Kidney (tissue), 14 donors: Measurements from ENCODE around the gene ACADVL. TPM values are rescaled to one million over a fixed set of nuclear protein-coding genes. Genes with fewer than 3 reads are reported as not detected.

Experiments
- DNase-seq, 5 donors: peaks; one replicate each; pipeline ENCODE4 v3.0.0-alpha.2; 2013 to 2020
- FAIRE-seq: peaks from 2 replicates; lab custom pipeline; 2012; peaks lifted over from hg19 to GRCh38; lab: Jason Lieb, UNC
- H3K27ac ChIP-seq, 2 donors: one replicate each; pipeline ENCODE4 v1.7.0; 2013; ENCODE audit warnings: low read depth in 2 of 2, low read length in 2 of 2, inconsistent platforms in 1 of 2
- H3K27me3 ChIP-seq: one replicate; pipeline ENCODE4 v1.7.1; 2013; ENCODE audit warnings: low read length, inconsistent platforms; ENCODE audit not compliant: control insufficient read depth, insufficient read depth
- H3K36me3 ChIP-seq, 3 donors: one replicate each; pipeline versions ENCODE4 v1.7.0 to v1.7.1; 2013; ENCODE audit warnings: low read length in 3 of 3, control low read depth in 1 of 3, inconsistent platforms in 1 of 3; ENCODE audit not compliant: insufficient read depth in 3 of 3, control insufficient read depth in 2 of 3
- H3K4me1 ChIP-seq, 3 donors: one replicate each; pipeline versions ENCODE4 v1.7.0 to v1.7.1; 2013; ENCODE audit warnings: low read length in 3 of 3, inconsistent platforms in 1 of 3, low read depth in 1 of 3; ENCODE audit not compliant: control insufficient read depth in 2 of 3, insufficient read depth in 2 of 3
- H3K4me3 ChIP-seq, 3 donors: one replicate each; pipeline versions ENCODE4 v1.7.0 to v1.8.1; 2013; ENCODE audit warnings: low read length in 3 of 3, control low read depth in 1 of 3, inconsistent platforms in 1 of 3
- H3K9ac ChIP-seq, 3 donors: one replicate each; pipeline versions ENCODE4 v1.7.0 to v1.7.1; 2013; ENCODE audit warnings: low read length in 3 of 3, control low read depth in 1 of 3, inconsistent platforms in 1 of 3
- H3K9me3 ChIP-seq, 3 donors: one replicate each; pipeline versions ENCODE4 v1.7.0 to v1.7.1; 2013; ENCODE audit warnings: low read length in 3 of 3, control low read depth in 1 of 3, inconsistent platforms in 1 of 3; ENCODE audit not compliant: control insufficient read depth in 2 of 3, insufficient read depth in 1 of 3
- intact Hi-C: fragments of 100-400 bp; cut with DNase I; formaldehyde crosslinking; loops from one replicate; pipeline ENCODE4 v1.11.1; 2022
- polyA plus RNA-seq: library from polyadenylated mRNA; stranded (reverse); fragments of 350-450 nt; fragmentation: Illumina TruSeq; extraction: RNeasy Lipid Tissue Mini Kit (QIAGEN cat#74804); gene quantifications from one replicate; pipeline ENCODE4 v1.2.3, GENCODE V29; 2014; ENCODE audit warnings: low read depth, low replicate concordance; ENCODE audit not compliant: insufficient read depth
- total RNA-seq: library from RNA; stranded (reverse); fragmentation: NEBNext Ultra II Directional; extraction: Animal tissue kit (Norgen Biotek cat#: 25700); gene quantifications from one replicate; pipeline ENCODE4 v1.2.1, GENCODE V29; 2021
- TF ChIP-seq, protein P1 (sequence below): IDR thresholded peaks from 3 replicates; pipeline ENCODE4 v1.5.1; 2012; ENCODE audit warnings: mild to moderate bottlenecking, moderate library complexity, borderline replicate concordance; ENCODE audit not compliant: insufficient read depth; ENCODE audit errors: extremely low read depth
- donor health status: control.
- donor health status: control.
- donor health status: control.
- donor health status: control.
- donor health status: control.
- donor health status: DM: yes; HTN: yes; CAD: no.
- donor health status: Normal renal cell carcinoma (clear cell type).

The ACADVL gene
- total and polyA plus RNA-seq, 2 donors from 2014 or later = 689 to 1,202 TPM

DNA sequence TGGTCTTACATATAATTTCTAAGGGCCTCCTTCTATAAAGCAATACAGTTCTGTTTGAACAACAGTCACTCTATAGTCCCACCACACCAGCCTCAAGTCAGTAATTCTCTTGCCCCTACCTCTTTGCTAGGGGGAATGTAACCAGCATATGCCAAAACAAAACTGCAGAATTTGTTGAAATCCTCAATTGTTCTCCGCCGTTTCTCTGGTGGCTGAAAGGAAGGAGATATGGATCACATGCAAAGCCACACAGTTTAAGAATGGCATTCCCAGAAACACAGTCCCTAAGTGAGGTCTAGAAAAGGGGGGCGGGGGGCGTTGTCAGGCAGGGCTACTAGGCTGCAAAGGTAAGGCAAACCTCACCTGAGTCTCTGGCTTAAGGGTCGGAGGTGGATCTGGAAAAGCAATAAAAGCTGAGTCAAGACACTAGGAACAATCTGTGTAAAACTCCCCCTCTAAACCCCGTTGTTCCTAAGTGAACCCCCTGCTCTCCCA lies 17.6 kb downstream of the ACADVL start:
- Histone ChIP-seq H3K4me3 (peak overlapping the region; percentile 58 to 67 (median 63)), H3K27ac (peak overlapping the region; percentile 83 to 88), H3K27me3 (no peaks in the 10 kb centered on the region), H3K9ac (peak overlapping the region; percentile 43 to 64 (median 56)), H3K36me3 (peaks cover 7 to 26% (median 13%) of the 10 kb centered on the region in 3 donors), H3K9me3 (no peaks in the 10 kb centered on the region), H3K4me1 (peaks cover 10 to 38% (median 16%) of the 10 kb centered on the region in 3 donors)
- FAIRE-seq (no peak), DNase-seq (no peak)
- TF ChIP-seq, protein P1, sequence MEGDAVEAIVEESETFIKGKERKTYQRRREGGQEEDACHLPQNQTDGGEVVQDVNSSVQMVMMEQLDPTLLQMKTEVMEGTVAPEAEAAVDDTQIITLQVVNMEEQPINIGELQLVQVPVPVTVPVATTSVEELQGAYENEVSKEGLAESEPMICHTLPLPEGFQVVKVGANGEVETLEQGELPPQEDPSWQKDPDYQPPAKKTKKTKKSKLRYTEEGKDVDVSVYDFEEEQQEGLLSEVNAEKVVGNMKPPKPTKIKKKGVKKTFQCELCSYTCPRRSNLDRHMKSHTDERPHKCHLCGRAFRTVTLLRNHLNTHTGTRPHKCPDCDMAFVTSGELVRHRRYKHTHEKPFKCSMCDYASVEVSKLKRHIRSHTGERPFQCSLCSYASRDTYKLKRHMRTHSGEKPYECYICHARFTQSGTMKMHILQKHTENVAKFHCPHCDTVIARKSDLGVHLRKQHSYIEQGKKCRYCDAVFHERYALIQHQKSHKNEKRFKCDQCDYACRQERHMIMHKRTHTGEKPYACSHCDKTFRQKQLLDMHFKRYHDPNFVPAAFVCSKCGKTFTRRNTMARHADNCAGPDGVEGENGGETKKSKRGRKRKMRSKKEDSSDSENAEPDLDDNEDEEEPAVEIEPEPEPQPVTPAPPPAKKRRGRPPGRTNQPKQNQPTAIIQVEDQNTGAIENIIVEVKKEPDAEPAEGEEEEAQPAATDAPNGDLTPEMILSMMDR = no peak
- intact Hi-C loops = no loop called here

DNA sequence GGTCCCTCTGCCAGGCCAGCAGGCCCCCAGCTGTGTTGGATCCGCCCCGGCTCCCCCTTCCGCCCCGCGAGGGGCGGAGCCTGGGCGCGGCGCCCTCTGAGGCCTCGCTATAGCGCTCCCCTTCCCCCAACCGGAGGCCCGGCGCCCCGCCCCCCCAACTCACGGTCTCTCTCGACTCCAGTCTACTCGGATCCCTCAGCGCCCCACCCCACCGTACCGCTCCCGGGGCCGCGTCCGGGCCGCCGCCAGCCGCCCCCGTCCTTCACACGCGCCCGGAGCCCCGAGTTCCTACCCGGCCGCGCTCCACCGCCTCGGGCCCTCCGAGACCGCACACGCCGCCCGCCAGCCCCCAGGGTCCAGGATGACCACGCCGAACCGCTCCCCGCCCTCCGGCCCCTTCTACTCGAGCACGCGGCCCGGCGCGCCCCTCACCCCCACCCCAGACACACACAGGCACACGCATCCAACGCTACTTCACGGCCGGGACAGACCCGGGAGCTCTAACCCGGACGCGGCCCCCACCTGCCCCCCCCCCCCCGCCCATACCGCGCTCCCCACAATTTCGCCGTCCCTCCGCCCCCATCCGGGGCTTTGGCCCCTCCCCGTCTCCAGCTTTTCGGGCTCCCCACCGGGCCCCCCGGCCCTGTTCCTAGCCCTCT lies 18.2 kb downstream of the ACADVL start:
- intact Hi-C loops = no loop called here
- FAIRE-seq (no peak), DNase-seq (peak; percentile 71 to 95 (median 89))
- no peaks in the 10 kb centered on the region for H3K27me3 ChIP-seq
- H3K4me1 ChIP-seq = peaks cover 10 to 38% (median 15%) of the 10 kb centered on the region in 3 donors
- H3K9me3 ChIP-seq = no peaks in the 10 kb centered on the region
- H3K9ac ChIP-seq = peak overlapping the region in 2 of 3 donors; percentile 43 to 56
- TF ChIP-seq, protein P1 = no peak
- peak overlapping the region; percentile 88 to 95 for H3K27ac ChIP-seq
- peaks cover 7 to 26% (median 13%) of the 10 kb centered on the region in 3 donors for H3K36me3 ChIP-seq
- H3K4me3 ChIP-seq = peak overlapping the region; percentile 63 to 88 (median 67)

DNA sequence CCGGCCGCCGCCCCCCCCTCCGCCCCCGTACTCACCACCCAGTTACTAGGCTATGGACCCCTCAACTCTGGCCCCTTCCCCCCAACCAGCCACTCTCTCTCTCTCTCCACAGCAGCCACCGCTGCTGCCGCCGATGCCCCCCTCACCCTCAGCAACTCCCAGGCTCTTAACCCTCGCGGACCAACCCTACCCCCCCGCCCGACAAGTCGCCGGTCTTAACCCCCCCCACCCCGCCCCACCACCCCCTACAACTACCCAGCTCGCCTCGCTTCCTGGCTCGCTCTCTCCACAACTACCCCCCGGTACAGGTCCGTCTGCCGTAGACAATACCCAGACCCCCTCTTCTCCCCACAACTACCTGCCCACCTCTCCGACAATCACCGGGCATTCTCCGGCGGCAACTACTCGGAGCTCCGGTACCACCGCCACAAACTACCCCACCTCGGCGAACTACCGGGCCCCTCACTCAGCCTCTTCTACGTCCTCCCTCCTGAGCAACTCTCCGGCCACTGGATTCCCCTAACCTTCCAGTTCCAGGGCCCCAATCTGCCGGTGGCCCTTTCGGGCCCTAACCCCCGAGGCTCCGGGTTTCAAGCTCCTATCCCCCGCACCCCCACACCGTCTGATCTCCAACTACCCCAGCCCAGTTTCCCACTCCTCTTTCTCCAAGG lies 18.8 kb downstream of the ACADVL start:
- no peak for FAIRE-seq
- Histone ChIP-seq H3K9ac (peak overlapping the region; percentile 42 to 97 (median 96)), H3K36me3 (peaks cover 7 to 26% (median 13%) of the 10 kb centered on the region in 3 donors), H3K9me3 (no peaks in the 10 kb centered on the region), H3K27me3 (no peaks in the 10 kb centered on the region), H3K4me1 (peaks cover 10 to 39% (median 20%) of the 10 kb centered on the region in 3 donors), H3K27ac (peak overlapping the region; percentile 93 to 95), H3K4me3 (peak overlapping the region; percentile 80 to 89 (median 88))
- TF ChIP-seq, protein P1 = no peak
- peak in 4 of 5 donors; percentile 41 to 85 (median 72) for DNase-seq
- intact Hi-C loops = no loop called here
